ENCODE results near the gene DNAJC11.
A peak's percentile ranks its signal among the peaks of the same experiment; 100 is the strongest.

The DNAJC11 gene

DNA sequence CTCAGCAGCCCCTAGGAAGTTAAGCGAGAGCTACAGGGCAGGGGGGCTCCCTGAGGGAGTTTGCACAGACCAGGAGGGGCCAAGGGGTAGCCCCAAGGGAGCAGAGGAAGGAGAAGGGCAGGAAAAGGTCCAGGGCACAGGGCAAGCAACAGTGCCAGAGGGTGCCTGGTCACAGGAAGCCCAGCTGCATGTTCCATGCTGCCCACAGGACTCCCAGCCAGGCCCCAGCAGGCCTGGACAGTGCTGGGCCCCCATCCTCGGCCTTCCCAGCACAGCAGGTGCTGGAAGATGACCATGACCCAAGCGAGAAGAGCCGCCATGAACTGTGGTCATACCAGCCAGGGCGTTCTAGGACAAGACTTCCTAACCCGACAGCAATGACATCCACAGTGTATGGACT, 110.0 kb downstream of the DNAJC11 start:
- no peak for DNase-seq
- intact Hi-C loops (cut with DNase I), result no loop called here

DNA sequence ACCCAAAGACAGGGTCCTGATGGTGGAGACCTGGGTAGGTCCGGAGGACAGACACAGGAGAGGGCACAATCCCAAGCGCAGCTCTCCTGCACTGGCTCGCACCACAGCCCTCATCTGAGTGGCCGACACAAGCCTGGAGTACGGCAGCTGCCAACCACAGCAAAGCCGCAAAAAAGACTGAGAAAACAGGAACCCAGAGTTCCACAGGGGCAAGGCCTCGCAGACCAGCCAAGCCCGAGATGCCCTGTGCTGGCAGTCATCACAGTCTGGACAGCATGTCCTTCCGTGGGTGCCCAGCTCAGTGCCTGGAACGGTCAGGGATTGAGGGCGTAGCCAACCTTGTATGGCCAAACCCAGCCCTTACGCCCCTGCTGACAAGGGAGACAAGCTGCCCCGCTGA, 110.4 kb downstream of the DNAJC11 start:
- intact Hi-C loops (cut with DNase I), result no loop called here
- DNase-seq, result peak in 4 of 10 donors; percentile 38 to 84 (median 70)

DNA sequence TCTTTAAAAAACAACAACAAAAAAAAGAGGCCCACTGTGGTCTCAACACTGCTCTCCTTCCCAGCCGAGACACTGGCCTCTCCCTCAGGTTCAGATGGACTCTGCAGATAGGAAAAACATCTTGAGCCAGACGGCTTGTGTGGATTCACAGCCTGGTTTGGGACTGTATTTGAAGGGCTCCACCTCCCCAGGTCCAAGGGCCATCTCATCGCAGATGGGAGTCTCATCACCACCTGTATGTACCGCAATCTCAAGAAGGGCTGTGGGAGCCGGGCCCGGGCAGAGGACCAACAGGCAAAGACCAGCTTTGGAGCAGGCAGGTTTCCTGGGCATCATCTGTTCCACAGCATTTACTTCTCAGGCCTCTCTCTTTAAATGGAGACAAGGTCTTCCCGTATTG, 111.6 kb downstream of the DNAJC11 start:
- intact Hi-C loops (cut with DNase I), result no loop called here
- DNase-seq, result peak in 2 of 10 donors; percentile 62 to 70

DNA sequence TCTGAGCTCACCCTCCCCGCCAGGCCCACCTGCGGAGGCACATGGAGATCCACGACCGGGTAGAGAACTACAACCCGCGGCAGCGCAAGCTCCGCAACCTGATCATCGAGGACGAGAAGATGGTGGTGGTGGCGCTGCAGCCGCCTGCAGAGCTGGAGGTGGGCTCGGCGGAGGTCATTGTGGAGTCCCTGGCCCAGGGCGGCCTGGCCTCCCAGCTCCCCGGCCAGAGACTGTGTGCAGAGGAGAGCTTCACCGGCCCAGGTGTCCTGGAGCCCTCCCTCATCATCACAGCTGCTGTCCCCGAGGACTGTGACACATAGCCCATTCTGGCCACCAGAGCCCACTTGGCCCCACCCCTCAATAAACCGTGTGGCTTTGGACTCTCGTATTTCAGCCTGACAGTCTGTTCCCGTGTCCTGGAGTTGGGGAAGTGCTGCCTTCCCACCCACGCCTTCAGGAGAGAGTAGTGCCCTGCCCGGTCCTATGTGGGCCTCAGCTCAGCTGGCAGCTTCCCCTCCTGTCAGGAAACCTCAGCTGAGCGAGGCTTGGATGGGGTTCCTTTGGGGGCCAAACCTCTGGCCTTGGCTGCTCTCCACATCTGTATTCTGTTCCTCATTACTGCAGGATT, 112.6 kb downstream of the DNAJC11 start:
- peak in 1 of 10 donors; percentile 44 for DNase-seq
- intact Hi-C loops (cut with DNase I), result no loop called here

DNA sequence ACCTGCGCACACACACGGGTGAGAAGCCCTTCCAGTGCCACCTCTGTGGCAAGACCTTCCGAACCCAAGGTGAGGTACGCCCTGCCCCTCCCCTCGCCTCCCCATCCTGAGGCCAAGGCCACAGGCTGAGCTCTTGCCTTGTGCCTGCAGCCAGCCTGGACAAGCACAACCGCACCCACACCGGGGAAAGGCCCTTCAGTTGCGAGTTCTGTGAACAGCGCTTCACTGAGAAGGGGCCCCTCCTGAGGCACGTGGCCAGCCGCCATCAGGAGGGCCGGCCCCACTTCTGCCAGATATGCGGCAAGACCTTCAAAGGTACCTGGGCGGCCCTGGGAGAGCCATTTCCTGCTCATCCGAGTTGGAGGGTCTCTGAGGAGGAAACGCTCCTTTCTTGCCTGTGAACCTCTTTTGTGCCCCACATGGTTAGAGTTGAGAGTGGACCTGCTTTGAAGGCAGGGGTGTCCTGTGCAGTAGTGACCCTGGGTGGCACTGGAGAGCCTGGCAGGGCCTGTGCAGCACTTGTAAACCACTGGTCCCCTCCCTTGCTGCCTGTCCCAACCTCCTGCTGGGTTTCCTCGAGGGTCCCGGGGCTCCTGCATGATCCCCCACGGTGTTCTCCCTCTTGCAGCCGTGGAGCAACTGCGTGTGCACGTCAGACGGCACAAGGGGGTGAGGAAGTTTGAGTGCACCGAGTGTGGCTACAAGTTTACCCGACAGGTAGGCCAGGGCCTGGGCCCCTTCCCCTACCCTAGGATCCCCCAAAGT, 113.3 kb downstream of the DNAJC11 start:
- intact Hi-C loops (cut with DNase I), result no loop called here

DNA sequence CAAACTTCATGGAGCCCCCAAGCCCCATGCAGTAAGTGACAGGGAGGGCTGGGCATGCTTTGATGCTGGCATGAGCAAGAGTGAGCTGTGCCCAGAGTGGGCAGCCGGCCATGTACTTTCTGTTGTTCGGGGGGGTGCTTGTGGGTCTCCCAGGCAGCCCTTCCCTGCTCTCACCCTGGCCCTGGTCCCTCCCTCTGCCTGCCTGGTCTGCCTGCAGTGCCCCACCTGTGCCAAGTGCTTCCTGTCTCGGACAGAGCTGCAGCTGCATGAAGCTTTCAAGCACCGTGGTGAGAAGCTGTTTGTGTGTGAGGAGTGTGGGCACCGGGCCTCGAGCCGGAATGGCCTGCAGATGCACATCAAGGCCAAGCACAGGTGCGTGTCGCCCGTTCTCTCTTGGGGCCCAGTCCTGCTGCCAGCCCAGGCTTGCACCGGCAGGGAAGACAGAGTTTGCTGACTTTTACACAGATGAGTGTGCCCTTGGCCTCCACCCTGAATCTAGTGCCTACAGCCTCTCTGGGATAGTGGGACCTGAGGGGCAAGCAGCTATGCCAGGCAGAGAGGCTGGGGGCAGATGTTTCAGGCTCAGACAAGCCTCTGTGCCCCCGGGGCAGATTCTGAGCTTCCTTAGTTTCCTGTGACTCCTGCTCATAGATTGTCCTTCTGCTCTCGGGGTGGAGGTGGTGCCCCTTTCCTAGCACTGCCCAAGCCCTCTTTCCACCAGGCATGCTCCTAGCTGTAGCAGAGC, 114.2 kb downstream of the DNAJC11 start:
- peak; percentile 59 to 95 (median 76) for DNase-seq
- intact Hi-C loops (cut with DNase I), result no loop called here

More for the DNA sequence above, 113.3 kb downstream of the DNAJC11 start:
- DNase-seq, result peak in 2 of 10 donors; percentile 61 to 67

DNA sequence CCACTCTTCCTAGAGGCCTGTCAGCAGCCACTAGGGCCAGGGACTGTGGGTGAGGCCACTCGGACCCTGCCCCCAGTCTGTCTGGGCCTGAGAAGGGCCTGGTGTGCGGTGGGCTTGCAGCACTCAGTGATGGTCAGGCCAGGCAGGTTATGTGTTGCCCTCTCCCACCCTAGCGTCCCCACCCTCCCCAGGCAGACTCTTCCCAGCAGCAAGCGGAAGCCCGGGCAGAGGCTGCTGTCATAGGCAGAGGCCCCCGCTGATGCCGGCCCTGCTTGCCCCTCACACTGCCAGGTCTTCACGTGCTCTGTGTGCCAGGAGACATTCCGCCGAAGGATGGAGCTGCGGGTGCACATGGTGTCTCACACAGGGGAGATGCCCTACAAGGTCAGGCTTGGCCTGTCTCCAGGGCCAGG, 115.2 kb downstream of the DNAJC11 start:
- intact Hi-C loops (cut with DNase I), result no loop called here

DNA sequence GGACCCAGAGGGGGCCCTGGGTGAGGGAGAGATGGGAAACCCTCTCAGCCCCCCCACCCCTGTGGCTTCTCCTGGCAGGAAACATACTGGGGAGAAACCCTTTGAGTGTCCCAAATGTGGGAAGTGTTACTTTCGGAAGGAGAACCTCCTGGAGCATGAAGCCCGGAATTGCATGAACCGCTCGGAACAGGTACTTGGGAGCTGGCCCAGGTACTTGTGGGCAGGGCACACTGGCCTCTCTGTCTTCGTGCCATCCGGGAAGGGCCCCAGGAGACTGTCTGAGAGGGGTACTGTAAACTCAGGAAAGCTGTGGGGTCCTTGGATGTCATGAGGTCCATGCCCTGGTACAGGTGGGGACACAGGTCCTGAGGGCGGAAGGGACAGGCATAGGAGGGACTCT, 115.8 kb downstream of the DNAJC11 start:
- intact Hi-C loops (cut with DNase I), result no loop called here

More for the DNA sequence above, 115.2 kb downstream of the DNAJC11 start:
- DNase-seq, result no peak

DNA sequence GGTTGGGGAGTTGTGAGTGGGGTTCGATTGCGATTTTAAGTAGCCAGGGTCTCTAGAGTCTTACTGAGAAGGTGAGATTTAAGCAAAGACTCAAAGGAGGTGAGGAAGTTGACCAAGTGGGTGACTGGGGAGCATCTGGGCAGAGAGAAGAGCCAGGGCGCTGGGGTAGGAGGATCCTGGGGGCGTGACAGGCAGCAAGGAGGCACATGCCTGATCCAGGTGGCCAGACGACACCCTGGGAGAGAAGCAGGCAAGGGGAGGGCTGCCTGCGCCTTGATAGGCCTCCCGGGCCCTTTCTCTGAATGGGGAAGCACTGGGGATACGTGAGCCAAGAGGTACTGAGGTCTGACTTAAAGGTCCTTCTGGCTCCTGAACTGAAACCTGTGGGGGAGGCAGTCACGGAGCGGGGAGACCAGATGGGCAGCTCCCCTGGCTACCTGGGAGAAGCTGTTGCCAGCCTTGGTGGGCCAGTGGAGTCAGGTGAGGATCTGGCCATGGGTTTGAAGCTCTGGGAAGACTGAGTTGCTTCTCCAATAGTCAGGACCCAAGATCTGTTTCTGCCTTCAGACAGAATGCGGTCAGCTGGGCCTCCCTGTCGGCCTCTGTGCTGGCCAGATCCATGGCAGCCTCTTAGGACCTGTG, 116.4 kb downstream of the DNAJC11 start:
- peak in 1 of 10 donors; percentile 78 for DNase-seq
- intact Hi-C loops (cut with DNase I), result no loop called here

More for the DNA sequence above, 115.8 kb downstream of the DNAJC11 start:
- no peak for DNase-seq

Data from posterior cingulate gyrus (tissue), 11 donors.